ENCODE results near the gene CD247. TPM values are rescaled to one million over a fixed set of nuclear protein-coding genes. Genes with fewer than 3 reads are reported as not detected.
A peak's percentile ranks its signal among the peaks of the same experiment; 100 is the strongest.
"Not testable (repeated sequence)": the region's sequence is repeated elsewhere in the genome, so short reads cannot be mapped to it uniquely, and the experiment has no call there.

Gene CD247
- 0.57 TPM for total RNA-seq
- long read RNA-seq, partial matches to known transcripts, result 0 of 1 reads
- long read RNA-seq, other reads (novel, unspliced or antisense), result 1 of 1 reads

DNA sequence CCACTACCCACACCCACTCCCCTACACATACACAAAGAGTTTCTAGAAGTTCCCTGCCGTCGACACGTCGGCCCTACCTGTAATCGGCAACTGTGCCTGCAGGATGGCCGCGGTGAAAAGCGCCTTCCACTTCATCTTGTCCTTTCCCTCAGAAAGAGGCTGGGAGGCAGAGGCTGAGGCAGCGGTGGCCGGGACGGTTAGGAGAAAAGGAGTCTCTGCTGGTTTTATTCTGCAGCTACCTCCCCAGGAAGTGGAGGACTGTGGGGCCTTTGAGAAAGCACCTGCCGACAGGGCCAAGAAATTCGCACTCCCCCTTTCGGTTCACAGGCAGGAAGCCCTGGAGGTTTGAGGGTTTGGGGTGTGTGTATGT lies at the start of gene CD247:
Gene CD247 (minus strand): TSS at position 199 of the 370 bp plus-strand sequence. CDS start 64 bp downstream, at position 135.
- DNase-seq (no peak), ATAC-seq (no peak)
- intact Hi-C loops (cut with micrococcal nuclease), result no loop called here

DNA sequence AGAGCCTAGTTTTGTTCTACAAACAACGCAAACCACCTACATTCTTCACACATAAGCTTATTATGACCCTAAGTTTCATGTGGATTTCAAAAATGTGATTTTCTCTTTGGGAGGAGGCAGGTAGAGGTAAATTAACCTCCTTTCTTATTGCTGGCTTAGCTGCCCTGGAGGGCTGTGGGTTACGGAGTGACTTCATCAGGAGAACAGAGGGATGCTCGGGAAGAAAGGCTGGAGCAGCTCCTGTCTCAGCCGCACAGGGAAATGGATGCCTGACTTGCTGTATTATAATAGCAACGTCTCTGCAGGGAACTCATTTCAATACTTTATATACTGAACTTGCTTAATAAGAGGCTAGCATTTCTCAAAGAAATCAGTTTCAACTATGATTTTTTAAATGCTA lies 49.3 kb upstream of the CD247 start:
- no peak for ATAC-seq
- DNase-seq, result no peak
- intact Hi-C loops (cut with micrococcal nuclease), result no loop called here

DNA sequence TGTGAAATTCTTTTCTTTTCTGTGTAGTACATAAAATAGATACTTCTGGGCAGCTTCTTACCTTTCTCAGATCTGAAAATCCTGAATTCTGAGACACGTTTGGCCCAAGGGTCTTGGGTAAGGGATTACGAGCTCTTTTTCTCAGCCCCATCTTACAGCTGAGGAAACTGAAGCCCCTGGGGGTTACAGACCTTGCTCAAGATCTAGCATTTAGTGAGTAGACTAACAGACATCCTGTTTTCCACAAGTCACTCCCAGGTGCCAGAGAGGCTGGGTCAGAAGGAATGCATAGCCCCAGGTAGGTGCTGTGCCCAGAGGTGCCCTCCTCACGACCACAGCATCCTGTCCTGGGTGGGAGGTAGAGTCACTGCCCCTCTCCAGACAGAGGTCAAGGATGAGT lies 48.4 kb upstream of the CD247 start:
- intact Hi-C loops (cut with micrococcal nuclease), result no loop called here
- ATAC-seq, result no peak
- no peak for DNase-seq

DNA sequence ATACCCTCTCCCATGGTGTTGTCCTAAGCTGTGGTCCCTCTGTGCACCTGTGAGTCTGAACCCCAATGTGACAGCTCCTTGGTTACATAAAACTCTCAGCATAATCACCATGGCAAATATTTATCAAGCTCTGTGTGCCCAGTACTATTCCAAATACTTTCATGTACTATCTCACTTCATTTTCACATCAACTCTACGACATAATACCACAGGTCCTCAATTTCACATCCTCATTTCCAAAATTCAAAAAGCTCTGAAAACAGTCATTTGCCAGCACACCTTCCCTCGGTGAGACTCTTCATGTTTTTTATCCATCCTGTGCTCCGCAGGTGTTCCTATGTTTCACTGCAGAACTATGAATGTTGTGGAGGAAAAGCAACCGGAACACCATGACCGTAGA lies 47.6 kb upstream of the CD247 start:
- intact Hi-C loops (cut with micrococcal nuclease), result no loop called here
- no peak for ATAC-seq
- DNase-seq, result no peak

DNA sequence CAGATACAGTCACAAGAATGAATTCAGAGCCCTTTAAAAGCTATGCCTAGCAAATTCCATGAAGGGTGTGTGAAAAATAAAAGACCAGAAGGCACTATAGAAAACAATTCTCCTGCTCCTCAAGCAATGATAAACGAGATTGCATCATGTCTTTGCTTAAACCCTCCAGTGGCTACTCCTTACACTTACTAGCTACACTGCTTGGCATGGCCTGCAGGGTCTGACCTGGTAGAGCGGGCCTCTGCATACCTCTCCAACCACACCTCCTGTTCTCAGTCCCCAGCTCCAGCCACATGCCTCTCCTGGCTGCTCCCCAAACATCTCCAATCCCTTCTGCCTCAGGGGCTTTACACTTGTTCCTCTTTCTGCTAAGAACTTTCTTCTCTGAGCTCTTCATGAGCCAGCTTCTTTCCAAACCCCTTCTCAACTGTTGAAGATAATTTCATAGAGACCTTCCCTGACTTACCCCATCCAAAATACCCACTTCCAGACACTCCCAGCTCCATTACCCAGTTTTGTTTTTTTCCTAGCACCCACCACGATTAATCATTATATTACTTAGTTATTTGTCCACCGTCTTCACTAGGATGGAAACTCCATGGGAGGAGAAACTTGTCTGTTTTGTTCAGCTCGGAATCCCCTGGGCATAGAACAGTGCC lies 46.4 kb upstream of the CD247 start:
- DNase-seq (no peak), ATAC-seq (peak; percentile 73)
- intact Hi-C loops (cut with micrococcal nuclease), result no loop called here

DNA sequence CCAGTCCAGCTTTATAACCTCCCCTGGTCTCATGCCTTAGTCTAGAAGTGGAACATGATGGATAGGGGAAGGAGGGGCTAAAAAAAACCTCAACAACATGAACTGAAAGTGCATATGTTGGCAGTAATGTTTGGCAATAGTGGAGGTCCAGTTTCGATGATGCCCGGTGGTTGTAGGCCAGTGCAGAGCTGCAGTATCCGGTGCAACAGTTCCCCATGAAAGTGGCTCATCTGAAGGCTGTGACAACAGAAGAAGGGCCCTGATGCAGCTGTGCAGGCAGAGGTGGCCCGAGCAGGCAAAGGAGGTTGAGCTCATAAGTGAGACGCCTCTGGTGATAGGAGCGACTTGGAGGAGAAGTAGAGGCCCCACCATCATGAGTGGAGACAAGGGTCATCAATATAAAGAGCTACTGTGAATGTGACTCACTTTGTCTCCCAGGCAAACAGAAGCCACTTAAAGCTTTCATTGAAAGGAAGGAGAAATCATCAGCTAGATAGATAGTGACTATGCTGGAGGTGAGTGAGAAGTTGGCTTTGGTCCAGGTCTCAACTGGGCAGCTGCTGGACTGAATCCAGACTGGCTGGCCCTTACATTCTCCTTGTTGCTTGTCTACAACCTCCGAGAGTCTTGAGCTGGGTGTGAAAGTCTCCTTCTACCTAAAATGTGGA lies 45.4 kb upstream of the CD247 start:
- DNase-seq (no peak), ATAC-seq (peak; percentile 76)
- intact Hi-C loops (cut with micrococcal nuclease), result no loop called here

DNA sequence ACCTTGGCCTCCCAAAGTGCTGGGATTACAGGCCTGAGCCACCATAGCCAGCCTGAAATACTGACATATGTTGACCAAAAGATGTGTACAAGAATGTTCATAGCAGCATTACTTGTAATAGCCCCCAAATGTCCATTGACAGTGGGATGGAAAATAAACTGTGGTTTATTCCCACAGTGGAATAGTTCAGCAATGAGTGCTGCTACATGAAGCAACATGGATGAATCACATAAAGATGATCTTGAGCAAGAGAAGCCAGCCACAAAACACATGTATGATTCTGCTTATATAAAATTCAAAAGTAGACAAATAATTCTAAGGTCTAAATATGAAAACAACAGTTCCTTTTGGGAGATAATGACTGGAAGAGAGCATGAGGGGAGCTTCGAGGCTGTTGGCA lies 44.4 kb upstream of the CD247 start:
- intact Hi-C loops (cut with micrococcal nuclease), result no loop called here
- no peak for DNase-seq
- ATAC-seq, result no peak

DNA sequence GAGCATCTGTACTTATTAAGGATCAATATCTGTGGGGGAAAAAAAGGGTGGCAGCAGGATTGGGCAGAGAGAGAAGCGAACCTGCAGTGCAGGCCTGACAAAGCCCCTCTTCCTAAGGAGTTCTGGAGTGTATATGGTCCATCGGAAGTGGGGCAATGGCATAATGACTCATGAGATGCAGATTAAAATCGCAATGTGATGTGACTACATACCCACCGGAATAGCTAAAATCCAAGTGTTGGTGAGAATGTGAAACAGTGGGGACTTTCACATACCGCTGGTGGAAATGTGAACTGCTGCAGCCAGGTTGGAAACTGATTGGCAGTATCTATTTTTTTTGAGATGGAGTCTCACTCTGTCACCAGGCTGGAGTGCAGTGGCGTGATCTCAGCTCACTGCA lies 43.4 kb upstream of the CD247 start:
- intact Hi-C loops (cut with micrococcal nuclease), result no loop called here
- no peak for DNase-seq
- no peak for ATAC-seq

DNA sequence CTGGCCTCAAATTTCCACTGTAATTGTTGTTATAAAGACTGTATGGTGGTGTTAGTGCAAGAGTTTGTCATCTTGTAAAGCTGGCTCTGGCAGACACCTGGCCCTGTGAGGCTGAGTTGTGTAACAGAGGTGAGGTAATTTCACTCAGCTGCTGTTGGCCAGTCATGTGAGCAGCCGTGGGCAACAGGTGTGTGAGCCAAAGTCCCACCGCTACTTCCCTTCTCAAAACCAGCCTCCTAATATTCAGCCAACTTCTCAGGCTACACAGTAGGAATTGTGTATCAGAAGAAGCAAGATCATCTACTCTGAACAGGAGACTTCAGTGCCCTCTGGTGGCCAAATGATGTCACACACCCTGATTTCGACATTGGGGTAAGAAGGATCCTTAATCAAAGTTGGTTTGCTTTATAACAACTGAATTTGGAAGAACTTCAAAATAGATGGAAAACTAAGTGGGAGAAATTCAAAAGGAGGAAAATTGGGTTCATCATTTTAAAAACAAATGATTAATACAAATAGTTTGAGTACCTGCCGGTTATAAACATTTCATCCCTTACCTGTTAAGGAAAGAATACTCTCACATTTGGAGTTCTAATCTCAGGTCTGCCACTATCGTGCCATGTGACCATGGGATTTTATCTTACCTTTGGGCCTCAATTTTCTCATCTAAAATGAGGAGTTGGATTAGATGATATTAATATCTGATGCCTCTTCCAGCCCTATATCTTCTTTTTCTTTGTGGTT lies 37.8 kb upstream of the CD247 start:
- intact Hi-C loops (cut with micrococcal nuclease), result no loop called here
- peak; percentile 71 for DNase-seq
- ATAC-seq, result no peak

DNA sequence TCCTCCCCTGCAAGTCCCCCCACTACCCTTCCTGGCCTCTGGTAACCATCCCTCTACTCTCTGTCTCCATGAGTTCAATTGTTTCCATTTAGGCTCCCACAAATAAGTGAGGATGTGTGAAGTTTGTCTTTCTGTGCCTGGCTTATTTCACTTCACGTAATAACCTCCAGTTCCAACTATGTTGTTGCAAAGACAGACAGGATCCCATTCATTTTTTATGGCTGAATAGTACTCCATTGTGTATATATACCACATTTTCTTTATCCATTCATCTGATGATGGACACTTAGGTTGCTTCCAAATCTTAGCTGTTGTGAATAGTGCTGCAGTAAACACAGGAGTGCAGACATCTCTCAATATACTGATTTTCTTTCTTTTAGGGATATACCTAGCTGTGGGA lies 36.7 kb upstream of the CD247 start:
- DNase-seq; intact Hi-C loops (cut with micrococcal nuclease); ATAC-seq: not testable (repeated sequence)

DNA sequence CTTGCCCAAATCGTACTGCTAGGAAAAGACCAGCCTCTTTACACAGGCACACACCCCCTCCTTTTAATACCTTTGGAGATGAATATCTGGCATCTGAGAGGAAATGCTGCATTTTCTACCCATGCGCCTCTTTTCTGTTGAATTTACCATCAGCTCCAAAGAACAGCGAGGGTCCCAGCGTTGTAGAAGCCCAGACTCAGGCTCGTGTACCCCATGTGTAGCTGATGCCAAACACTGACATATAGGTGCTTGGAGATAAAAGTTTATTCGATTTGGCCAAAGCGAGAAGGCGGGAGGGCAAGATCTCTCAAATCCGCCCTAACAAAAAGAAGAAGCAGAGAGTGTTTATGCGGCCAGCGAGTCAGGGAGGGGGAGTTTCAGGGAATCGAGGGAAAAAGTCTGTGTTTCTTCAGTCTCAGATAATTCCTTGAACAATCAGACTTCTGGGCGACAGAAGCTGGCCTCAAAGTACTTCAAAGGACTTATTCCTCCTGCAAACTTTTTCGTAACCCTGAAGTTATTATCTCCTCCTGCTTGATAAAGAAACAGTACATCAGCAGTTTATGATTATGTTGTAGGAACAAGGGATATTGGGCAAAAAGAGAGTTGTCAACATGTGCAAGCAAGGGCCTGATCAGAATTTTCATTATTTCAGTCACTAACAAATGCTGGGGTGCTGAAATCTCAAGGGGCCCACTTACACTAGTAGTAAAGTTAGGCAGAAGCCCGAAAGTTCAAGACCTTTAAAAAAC lies 35.9 kb upstream of the CD247 start:
- DNase-seq (no peak), ATAC-seq (no peak)
- intact Hi-C loops (cut with micrococcal nuclease), result no loop called here

DNA sequence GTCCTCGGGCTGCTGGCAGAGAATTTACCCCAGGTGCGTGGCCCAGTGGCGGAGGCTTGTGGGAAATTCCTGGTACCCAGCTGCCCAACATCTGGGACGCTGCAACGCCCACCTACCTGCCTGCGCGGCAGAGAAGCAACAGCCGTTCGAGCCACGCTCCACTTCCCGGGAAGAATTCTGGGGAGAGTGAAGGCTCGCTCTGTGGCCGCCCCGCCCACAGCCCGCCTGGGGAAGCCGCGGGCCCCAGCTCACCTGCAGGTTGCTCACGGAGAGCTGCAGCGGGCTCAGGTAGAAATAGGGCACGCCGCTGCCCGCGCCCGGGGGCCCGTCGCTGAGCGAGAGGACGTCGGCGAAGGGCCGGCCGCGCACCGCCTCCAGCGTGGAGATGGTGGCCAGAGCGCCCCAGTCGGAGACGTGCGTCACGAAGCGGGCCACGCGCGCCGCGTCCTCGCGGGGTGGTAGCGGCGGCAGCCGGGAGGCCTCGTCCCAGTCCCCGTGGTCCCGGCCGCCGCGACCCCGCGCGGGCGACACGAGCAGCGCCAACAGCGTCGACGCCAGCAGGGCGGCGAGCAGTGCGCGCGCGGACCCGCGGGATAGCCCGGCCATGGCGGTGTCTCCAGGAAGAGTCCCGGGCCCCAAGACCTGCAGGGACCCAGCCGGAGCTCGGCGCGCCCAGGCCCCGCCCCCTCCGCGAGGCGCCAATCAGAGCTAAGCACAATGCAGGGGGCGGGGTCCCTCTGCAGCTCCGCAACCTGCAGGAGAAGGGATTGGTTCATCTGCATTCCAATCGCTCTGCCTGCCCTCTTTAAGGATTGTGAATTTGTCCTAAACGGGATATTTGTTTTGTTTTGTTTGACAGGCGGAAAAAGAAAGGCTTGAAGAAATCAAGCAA lies 35.1 kb upstream of the CD247 start, which contains the start of gene CREG1:
Gene CREG1 (minus strand): TSS at position 627 of the 892 bp plus-strand sequence.
- DNase-seq (peak; percentile 98), ATAC-seq (peak; percentile 99)
- intact Hi-C loops (cut with micrococcal nuclease), result no loop called here

DNA sequence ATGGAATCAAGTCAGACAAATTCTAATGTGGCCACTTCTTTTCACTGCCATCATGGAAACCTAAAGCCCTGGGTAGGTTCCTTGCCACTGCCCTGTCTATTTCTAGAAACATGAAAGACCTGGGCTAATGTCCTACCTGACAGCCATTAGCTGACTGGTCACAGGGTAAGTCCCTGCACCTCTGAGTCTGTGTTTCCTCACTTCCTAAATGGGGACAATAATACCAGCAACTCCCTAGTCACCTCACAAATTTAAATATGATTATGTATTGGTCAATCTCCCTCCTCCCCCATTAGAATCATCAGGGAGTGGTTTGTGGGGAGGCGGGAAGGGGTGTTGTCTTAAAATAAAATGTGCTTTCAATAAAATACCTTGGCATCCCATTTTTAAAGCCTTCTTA lies 33.0 kb upstream of the CD247 start:
- DNase-seq, result no peak
- intact Hi-C loops (cut with micrococcal nuclease), result no loop called here
- ATAC-seq, result no peak

DNA sequence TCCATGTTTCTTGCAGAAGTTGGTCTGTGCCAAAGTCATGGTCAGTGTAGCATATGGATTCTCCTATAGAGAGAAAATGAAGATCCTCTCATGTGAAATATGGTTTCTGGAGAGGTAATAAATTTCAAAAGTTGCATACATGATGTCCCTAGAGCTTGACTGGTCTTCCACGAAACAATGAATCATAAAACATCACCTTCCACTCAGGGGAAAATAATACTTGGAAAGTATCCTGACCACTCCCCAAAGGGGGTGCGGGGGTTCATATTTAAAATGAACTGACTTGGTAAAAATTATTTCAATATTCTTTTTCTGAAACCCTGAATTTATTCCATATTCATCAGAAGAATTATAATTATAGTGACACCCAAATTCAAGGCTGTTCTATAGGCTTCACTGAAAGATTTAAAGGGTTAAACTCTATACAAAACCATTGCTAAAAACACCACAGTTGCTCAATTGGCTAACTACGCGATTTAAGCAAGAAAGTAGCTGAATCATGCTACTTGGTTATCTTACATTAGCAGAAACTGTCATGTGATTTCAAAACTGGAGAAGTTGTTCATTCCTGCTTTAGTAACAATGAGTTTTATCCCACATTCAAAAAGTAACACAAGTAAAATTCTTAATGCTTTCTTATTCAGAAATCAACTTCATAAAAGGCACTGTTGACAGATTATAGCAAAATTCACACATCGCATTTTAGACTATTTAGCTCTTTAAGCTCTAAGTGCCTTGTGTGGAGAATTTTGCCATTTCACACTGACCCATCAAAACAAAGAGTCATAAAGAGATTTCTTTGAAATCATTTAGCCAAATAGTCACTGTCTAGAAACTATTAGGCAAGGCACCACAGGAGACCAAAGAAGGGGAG lies 30.0 kb upstream of the CD247 start:
- ATAC-seq (peak; percentile 9), DNase-seq (no peak)
- intact Hi-C loops (cut with micrococcal nuclease), result no loop called here

DNA sequence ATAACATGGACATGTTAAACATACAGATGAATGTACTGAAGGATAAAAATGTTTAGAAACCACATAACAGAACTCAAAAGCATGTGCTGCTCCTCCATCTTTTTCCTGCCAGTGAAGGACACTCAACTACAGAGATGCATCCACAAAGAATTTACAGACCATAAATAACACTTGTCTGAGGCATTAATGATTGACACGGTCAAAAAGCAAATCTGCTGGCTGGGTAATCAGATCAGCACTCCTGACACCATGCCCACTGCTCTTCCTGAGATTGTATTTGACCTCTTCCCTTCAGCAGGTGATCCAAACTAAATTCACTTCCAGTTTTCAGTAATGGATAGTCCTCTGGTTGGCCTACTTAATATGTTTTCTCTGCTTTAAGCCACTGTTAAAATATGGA lies 28.6 kb upstream of the CD247 start:
- DNase-seq (no peak), ATAC-seq (no peak)
- intact Hi-C loops (cut with micrococcal nuclease), result no loop called here

DNA sequence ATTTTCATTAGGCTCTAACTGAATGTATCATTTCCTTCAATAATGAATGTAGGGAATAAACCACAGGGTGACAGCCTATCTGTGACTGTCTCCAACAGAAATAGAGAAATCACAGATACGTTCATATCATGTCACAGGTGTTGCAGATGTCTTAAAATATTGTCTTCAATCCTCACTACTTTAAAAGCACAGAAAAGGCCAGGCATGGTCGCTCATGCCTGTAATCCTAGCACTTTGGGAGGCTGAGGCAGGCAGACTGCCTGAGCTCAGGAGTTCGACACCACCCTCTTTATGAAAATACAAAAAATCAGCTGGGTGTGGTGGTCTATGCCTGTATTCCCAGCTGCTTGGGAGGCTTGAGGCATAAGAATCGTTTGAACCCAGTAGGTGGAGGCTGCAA lies 27.0 kb upstream of the CD247 start:
- DNase-seq, result no peak
- ATAC-seq, result no peak
- intact Hi-C loops (cut with micrococcal nuclease), result no loop called here

DNA sequence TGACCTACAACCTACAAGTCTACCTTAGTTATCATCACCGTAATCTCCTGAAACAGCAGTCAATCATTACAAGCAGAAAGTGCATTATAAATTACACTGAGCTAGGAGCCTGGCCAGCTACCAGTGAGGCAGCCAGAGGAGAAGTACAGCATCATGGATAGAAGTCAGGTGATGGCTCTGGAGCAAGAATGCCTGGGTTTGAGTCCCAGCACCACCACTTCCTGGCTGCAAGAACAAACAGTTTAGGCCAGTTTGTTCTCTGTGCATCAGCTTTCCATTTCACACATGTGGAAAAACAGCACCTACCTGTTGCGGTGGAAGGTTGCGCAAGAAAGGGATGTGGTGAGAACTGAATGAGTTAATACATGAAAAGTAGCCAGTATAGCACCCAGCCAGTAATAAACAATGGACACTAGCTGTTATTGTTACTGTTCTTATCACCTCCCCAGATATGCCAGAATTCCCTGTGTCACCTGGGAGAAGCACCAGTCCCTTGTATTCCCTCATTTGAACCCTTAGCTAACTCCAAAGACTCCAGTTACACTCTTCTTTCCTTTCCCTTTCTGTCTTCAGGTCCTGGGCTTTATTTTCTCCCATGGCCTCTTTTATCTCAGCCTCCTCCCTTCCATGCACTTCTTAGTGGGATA lies 26.2 kb upstream of the CD247 start:
- intact Hi-C loops (cut with micrococcal nuclease), result no loop called here
- DNase-seq (no peak), ATAC-seq (no peak)
